CD14-positive monocyte (primary cell): Measurements from ENCODE around the gene FBXO40. TPM values are rescaled to one million over a fixed set of nuclear protein-coding genes. Genes with fewer than 3 reads are reported as not detected.

Experiments
- DNase-seq, 3 donors: peaks; one replicate each; pipeline ENCODE4 v3.0.0-alpha.2; 2011 to 2022
- H2AFZ ChIP-seq: 2 replicates; pipeline ENCODE4 v1.6.0; 2012; ENCODE audit warnings: mild to moderate bottlenecking, low read depth, low read length, inconsistent platforms; ENCODE audit not compliant: insufficient read depth, poor library complexity, severe bottlenecking
- H3K27ac ChIP-seq, 2 donors: 1 replicate in 1 of 2; 2 replicates in 1 of 2; pipeline ENCODE4 v1.5.1; 2012 to 2013; ENCODE audit warnings: low read length in 2 of 2, control low read depth in 1 of 2, inconsistent platforms in 1 of 2, low read depth in 1 of 2, mild to moderate bottlenecking in 1 of 2
- H3K27me3 ChIP-seq, 2 donors: one replicate each; pipeline versions ENCODE4 v1.6.0 to v1.6.1; 2011 to 2013; ENCODE audit warnings: low read length in 2 of 2; ENCODE audit not compliant: control insufficient read depth in 2 of 2, insufficient read depth in 2 of 2
- H3K36me3 ChIP-seq, 2 donors: replicated peaks in 1 of 2; 1 replicate in 1 of 2; 2 replicates in 1 of 2; pipeline versions ENCODE4 v1.5.1 to v1.6.1; 2012 to 2013; ENCODE audit warnings: low read length in 2 of 2, control low read depth in 1 of 2, inconsistent platforms in 1 of 2, mild to moderate bottlenecking in 1 of 2; ENCODE audit not compliant: insufficient read depth in 2 of 2, control insufficient read depth in 1 of 2
- H3K4me1 ChIP-seq, 2 donors: 1 replicate in 1 of 2; 2 replicates in 1 of 2; pipeline versions ENCODE4 v1.5.1 to v1.6.1; 2012 to 2013; ENCODE audit warnings: low read length in 2 of 2, control low read depth in 1 of 2, inconsistent platforms in 1 of 2, mild to moderate bottlenecking in 1 of 2, moderate library complexity in 1 of 2; ENCODE audit not compliant: insufficient read depth in 2 of 2, control insufficient read depth in 1 of 2
- H3K4me2 ChIP-seq: replicated peaks from 2 replicates; pipeline ENCODE3; 2012; ENCODE audit warnings: low read length, moderate library complexity, mild to moderate bottlenecking; ENCODE audit not compliant: poor library complexity, severe bottlenecking; ENCODE audit errors: extremely low read depth
- H3K4me3 ChIP-seq, 3 experiments: fragments of 200-600 bp in 1 of 3; sonication (generic) in 1 of 3; replicated peaks in 1 of 3; 1 replicate in 2 of 3; 2 replicates in 1 of 3; pipeline ENCODE4 v1.5.1; 2011 to 2013; ENCODE audit warnings: low read length in 3 of 3, mild to moderate bottlenecking in 3 of 3, control low read depth in 2 of 3, low read depth in 2 of 3, inconsistent platforms in 1 of 3, moderate library complexity in 1 of 3
- H3K79me2 ChIP-seq: 2 replicates; pipeline ENCODE4 v1.6.0; 2012; ENCODE audit warnings: mild to moderate bottlenecking, control low read depth, inconsistent platforms, low read length, moderate library complexity; ENCODE audit not compliant: insufficient read depth
- H3K9ac ChIP-seq: 2 replicates; pipeline ENCODE4 v1.6.0; 2017; ENCODE audit warnings: low read length, mild to moderate bottlenecking; ENCODE audit not compliant: insufficient read depth, poor library complexity, severe bottlenecking
- H3K9me3 ChIP-seq, 2 donors: replicated peaks in 1 of 2; 1 replicate in 1 of 2; 2 replicates in 1 of 2; pipeline versions ENCODE4 v1.5.1 to v1.6.1; 2012 to 2013; ENCODE audit warnings: low read length in 2 of 2, control low read depth in 1 of 2; ENCODE audit not compliant: control insufficient read depth in 1 of 2, insufficient read depth in 1 of 2
- H4K20me1 ChIP-seq: 2 replicates; pipeline ENCODE4 v1.6.0; 2012; ENCODE audit warnings: mild to moderate bottlenecking, low read length, control low read depth, moderate library complexity; ENCODE audit not compliant: insufficient read depth
- H3K27ac Mint-ChIP-seq, 7 donors: one replicate each; pipeline ENCODE4 v1.8.0; 2020; ENCODE audit warnings: mild to moderate bottlenecking in 7 of 7, mixed read lengths in 7 of 7, moderate library complexity in 6 of 7, inconsistent platforms in 2 of 7
- H3K27me3 Mint-ChIP-seq, 3 donors: one replicate each; pipeline ENCODE4 v1.8.0; 2021 to 2022; ENCODE audit warnings: low read depth in 3 of 3, mild to moderate bottlenecking in 3 of 3, mixed read lengths in 3 of 3, moderate library complexity in 3 of 3, inconsistent platforms in 1 of 3
- H3K36me3 Mint-ChIP-seq, 2 donors: one replicate each; pipeline ENCODE4 v1.8.0; 2020; ENCODE audit warnings: mixed read lengths in 2 of 2, inconsistent platforms in 1 of 2, mild to moderate bottlenecking in 1 of 2
- H3K4me1 Mint-ChIP-seq: one replicate; pipeline ENCODE4 v1.8.0; 2020; ENCODE audit warnings: mild to moderate bottlenecking, mixed read lengths
- H3K4me3 Mint-ChIP-seq, 2 donors: one replicate each; pipeline ENCODE4 v1.8.0; 2020; ENCODE audit warnings: mild to moderate bottlenecking in 2 of 2, mixed read lengths in 2 of 2, moderate library complexity in 1 of 2
- H3K9me3 Mint-ChIP-seq, 7 donors: one replicate each; pipeline ENCODE4 v1.8.0; 2020 to 2022; ENCODE audit warnings: mixed read lengths in 7 of 7, mild to moderate bottlenecking in 6 of 7, moderate library complexity in 6 of 7, inconsistent platforms in 2 of 7
- whole genome bisulfite sequencing: methylation state at CpG from one replicate; pipeline ENCODE4 v1.1.5; 2013; ENCODE audit warnings: missing lambda C conversion rate; ENCODE audit not compliant: insufficient coverage; 5-methylcytosine and 5-hydroxymethylcytosine counted together
- intact Hi-C, 2 donors: fragments of 100-400 bp; cut with micrococcal nuclease; formaldehyde crosslinking; loops; one replicate each; pipeline versions ENCODE4 v1.15.0 to v1.15.1; 2023
- polyA plus RNA-seq, 3 donors: library from polyadenylated mRNA; depleted of rRNA in 1 of 3; unstranded in 2 of 3; stranded (reverse) in 1 of 3; fragments of 300-500 nt in 2 of 3; fragments of >200 nt in 1 of 3; fragmentation: Illumina TruSeq in 2 of 3; gene quantifications; 1 replicate in 2 of 3; 2 replicates in 1 of 3; pipeline ENCODE4 v1.2.3, GENCODE V29; 2012 to 2021
- TF ChIP-seq, protein P1 (sequence below): fragments of 200-600 bp; IDR thresholded peaks from one replicate; pipeline ENCODE4 v1.8.0; 2022; ENCODE audit warnings: antibody characterized with exemption, mild to moderate bottlenecking

Gene FBXO40
- polyA plus RNA-seq, 3 donors: not detected

DNA sequence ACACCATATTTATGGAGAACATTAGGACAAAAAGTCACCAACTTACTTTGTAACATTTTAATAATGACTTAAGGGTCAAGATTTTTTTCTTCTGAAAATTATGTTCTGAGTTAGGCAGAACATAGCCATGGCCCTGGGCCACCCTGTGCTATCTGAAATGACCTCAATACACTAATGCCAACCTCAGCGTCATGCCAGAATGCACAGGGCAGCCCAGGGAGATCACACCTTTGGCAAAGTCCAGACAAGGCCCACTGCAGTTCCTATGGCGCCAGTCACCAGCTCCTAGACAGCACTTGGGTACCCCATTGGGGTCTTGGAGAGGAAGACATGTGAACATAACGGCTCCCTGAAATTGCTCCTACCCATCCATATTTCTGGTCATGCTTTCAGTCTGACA lies 34.4 kb downstream of the FBXO40 start:
- Mint-ChIP-seq H3K4me1 (no peaks in the 10 kb centered on the region), H3K27ac (peak overlapping the region in 1 of 7 donors; percentile 28), H3K27me3 (no peaks in the 10 kb centered on the region), H3K4me3 (no peak overlapping the region), H3K9me3 (peaks cover 0 to 3% (median 0%) of the 10 kb centered on the region in 7 donors), H3K36me3 (peaks cover 35 to 39% of the 10 kb centered on the region in 2 donors)
- DNase-seq: no peak
- WGBS: 50% methylated on average over 2 of the region's 3 CpGs
- TF ChIP-seq, protein P1, sequence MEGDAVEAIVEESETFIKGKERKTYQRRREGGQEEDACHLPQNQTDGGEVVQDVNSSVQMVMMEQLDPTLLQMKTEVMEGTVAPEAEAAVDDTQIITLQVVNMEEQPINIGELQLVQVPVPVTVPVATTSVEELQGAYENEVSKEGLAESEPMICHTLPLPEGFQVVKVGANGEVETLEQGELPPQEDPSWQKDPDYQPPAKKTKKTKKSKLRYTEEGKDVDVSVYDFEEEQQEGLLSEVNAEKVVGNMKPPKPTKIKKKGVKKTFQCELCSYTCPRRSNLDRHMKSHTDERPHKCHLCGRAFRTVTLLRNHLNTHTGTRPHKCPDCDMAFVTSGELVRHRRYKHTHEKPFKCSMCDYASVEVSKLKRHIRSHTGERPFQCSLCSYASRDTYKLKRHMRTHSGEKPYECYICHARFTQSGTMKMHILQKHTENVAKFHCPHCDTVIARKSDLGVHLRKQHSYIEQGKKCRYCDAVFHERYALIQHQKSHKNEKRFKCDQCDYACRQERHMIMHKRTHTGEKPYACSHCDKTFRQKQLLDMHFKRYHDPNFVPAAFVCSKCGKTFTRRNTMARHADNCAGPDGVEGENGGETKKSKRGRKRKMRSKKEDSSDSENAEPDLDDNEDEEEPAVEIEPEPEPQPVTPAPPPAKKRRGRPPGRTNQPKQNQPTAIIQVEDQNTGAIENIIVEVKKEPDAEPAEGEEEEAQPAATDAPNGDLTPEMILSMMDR: no peak
- H3K9me3 ChIP-seq: no peaks in the 10 kb centered on the region
- H3K79me2 ChIP-seq: no peaks in the 10 kb centered on the region
- intact Hi-C loops: no loop called here
- H3K9ac ChIP-seq: no peak overlapping the region
- no peaks in the 10 kb centered on the region for H3K27me3 ChIP-seq
- peaks cover 15% of the 10 kb centered on the region for H4K20me1 ChIP-seq
- no peak overlapping the region for H3K4me2 ChIP-seq
- H3K4me1 ChIP-seq: no peaks in the 10 kb centered on the region
- H3K36me3 ChIP-seq: peaks cover 23 to 36% of the 10 kb centered on the region in 2 donors
- no peak overlapping the region for H3K27ac ChIP-seq
- no peak overlapping the region for H3K4me3 ChIP-seq
- no peak overlapping the region for H2AFZ ChIP-seq

DNA sequence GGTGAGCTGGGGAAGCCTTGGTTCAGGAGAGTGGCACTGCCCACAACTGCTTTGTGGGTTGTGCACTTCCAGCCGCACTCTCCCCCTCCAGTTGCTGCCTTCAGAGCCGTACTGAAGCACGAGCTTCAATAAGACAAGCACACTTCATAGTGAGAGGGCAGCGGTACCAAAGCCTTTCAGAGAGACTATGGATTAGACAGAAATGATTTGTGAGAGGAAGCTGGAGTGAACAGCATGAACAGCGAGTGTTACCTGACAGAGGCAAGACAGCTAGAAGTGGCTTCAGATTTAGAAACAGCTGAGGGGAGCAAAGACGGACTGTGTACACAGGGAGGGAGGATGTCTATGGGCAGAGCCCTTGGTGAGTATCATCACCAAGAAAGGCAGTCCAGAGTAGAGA lies 36.4 kb downstream of the FBXO40 start:
- peak overlapping the region in 1 of 2 donors; percentile 11 for H3K27ac ChIP-seq
- 96% methylated on average over 4 of the region's 6 CpGs for WGBS
- Mint-ChIP-seq H3K4me3 (no peak overlapping the region), H3K27ac (peak overlapping the region in 3 of 7 donors; percentile 2 to 33 (median 6)), H3K9me3 (peaks cover 0 to 3% (median 0%) of the 10 kb centered on the region in 7 donors), H3K36me3 (peaks cover 55 to 57% of the 10 kb centered on the region in 2 donors), H3K4me1 (no peaks in the 10 kb centered on the region), H3K27me3 (no peaks in the 10 kb centered on the region)
- no peaks in the 10 kb centered on the region for H3K79me2 ChIP-seq
- no peak overlapping the region for H3K4me2 ChIP-seq
- no peak overlapping the region for H2AFZ ChIP-seq
- no peaks in the 10 kb centered on the region for H3K27me3 ChIP-seq
- TF ChIP-seq, protein P1: no peak
- no peak overlapping the region for H3K4me3 ChIP-seq
- H3K4me1 ChIP-seq: no peaks in the 10 kb centered on the region
- intact Hi-C loops: no loop called here
- no peaks in the 10 kb centered on the region for H3K9me3 ChIP-seq
- H4K20me1 ChIP-seq: peaks cover 32% of the 10 kb centered on the region
- no peak for DNase-seq
- peaks cover 43 to 56% of the 10 kb centered on the region in 2 donors for H3K36me3 ChIP-seq
- H3K9ac ChIP-seq: no peak overlapping the region
